ENCODE data around the gene NR5A1.

NR5A1 gene

DNA sequence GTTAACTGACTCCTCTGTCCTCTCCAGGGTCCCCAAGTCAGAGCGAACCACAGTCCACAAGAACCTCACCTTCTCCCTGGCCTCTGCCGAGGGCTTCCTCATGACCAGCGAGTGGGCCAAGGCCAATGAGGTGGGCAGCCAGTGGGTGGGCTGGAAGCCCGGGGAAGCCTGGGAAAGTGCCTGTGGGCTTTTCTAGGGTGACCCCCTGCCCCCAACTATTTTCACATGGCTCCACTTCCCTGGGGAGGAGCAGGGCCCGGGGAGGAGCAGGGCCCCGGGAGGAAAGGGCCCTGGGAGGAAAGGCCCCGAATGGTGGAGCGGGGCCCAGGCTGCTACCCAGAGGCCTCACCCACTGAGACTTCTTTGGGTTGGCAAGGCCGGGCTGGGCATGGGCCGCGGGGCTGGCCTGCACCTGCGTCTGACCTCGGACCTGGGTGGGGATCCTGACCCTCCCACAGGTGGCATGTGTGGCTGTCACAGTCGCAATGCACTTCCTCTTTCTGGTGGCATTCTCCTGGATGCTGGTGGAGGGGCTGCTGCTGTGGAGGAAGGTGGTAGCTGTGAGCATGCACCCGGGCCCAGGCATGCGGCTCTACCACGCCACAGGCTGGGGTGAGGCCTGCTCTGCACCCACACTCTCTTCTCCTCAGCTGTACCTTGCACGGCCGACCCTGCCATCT, 39.0 kb downstream of the NR5A1 start:
- Histone ChIP-seq H3K4me3 (ENCODE audit: low read length) (no peak overlapping the region), H3K27me3 (ENCODE audit: insufficient read depth, low read length) (peaks cover 19% of the 10 kb centered on the region), H2AFZ (ENCODE audit: low read depth, low read length) (no peak overlapping the region), H3K9me3 (ENCODE audit: low read length) (no peaks in the 10 kb centered on the region), H3K36me3 (ENCODE audit: insufficient read depth, low read length) (no peaks in the 10 kb centered on the region), H3K4me1 (ENCODE audit: insufficient read depth, low read length) (no peaks in the 10 kb centered on the region)

- no peak overlapping the region for H2AFZ ChIP-seq (ENCODE audit: low read depth, low read length)
- no peak overlapping the region for H3K4me3 ChIP-seq (ENCODE audit: low read length)
- H3K27me3 ChIP-seq (ENCODE audit: insufficient read depth, low read length), result peaks cover 19% of the 10 kb centered on the region
- H3K36me3 ChIP-seq (ENCODE audit: insufficient read depth, low read length), result no peaks in the 10 kb centered on the region
- H3K4me1 ChIP-seq (ENCODE audit: insufficient read depth, low read length), result no peaks in the 10 kb centered on the region
- H3K9me3 ChIP-seq (ENCODE audit: low read length), result peaks cover 2% of the 10 kb centered on the region
Observed at GRCh38 chr9:124467410-124468060, 39.7 kb downstream of the NR5A1 start.

GRCh38 chr9:124465736-124466135, 41.5 kb downstream of the NR5A1 start:
- Histone ChIP-seq H3K4me1 (ENCODE audit: insufficient read depth, low read length) (no peaks in the 10 kb centered on the region), H3K4me3 (ENCODE audit: low read length) (no peak overlapping the region), H3K27me3 (ENCODE audit: insufficient read depth, low read length) (peaks cover 19% of the 10 kb centered on the region), H3K9me3 (ENCODE audit: low read length) (peaks cover 2% of the 10 kb centered on the region), H2AFZ (ENCODE audit: low read depth, low read length) (no peak overlapping the region), H3K36me3 (ENCODE audit: insufficient read depth, low read length) (no peaks in the 10 kb centered on the region)

- H3K4me1 ChIP-seq (ENCODE audit: insufficient read depth, low read length), result no peaks in the 10 kb centered on the region
- H3K36me3 ChIP-seq (ENCODE audit: insufficient read depth, low read length), result no peaks in the 10 kb centered on the region
- H3K4me3 ChIP-seq (ENCODE audit: low read length), result no peak overlapping the region
- no peak overlapping the region for H2AFZ ChIP-seq (ENCODE audit: low read depth, low read length)
- peaks cover 2% of the 10 kb centered on the region for H3K9me3 ChIP-seq (ENCODE audit: low read length)
- H3K27me3 ChIP-seq (ENCODE audit: insufficient read depth, low read length), result peaks cover 3% of the 10 kb centered on the region
Observed at GRCh38 chr9:124462739-124463138, 44.5 kb downstream of the NR5A1 start.

DNA sequence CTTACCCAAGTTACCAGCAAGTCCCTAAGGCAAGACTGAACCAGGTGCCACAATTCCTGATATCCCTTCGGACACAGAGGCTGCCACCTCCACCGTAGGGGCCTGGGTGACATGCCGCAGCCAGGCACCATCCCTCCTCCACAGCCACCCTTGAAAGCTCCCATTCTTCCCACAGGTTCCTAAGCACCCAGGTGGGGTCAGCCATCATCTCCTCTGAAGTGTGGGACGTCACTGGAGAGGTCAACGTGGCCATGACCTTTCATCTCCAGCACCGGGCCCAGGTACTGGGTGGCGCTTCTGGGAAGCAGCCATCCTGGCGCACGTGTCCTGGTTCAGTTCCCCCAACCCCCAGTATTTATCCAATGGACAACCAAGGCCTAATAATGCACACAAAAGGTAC, 48.8 kb downstream of the NR5A1 start:
- Histone ChIP-seq H2AFZ (ENCODE audit: low read depth, low read length) (no peak overlapping the region), H3K4me1 (ENCODE audit: insufficient read depth, low read length) (no peaks in the 10 kb centered on the region), H3K9me3 (ENCODE audit: low read length) (peaks cover 2% of the 10 kb centered on the region), H3K4me3 (ENCODE audit: low read length) (no peak overlapping the region), H3K36me3 (ENCODE audit: insufficient read depth, low read length) (no peaks in the 10 kb centered on the region), H3K27me3 (ENCODE audit: insufficient read depth, low read length) (peaks cover 16% of the 10 kb centered on the region)

DNA sequence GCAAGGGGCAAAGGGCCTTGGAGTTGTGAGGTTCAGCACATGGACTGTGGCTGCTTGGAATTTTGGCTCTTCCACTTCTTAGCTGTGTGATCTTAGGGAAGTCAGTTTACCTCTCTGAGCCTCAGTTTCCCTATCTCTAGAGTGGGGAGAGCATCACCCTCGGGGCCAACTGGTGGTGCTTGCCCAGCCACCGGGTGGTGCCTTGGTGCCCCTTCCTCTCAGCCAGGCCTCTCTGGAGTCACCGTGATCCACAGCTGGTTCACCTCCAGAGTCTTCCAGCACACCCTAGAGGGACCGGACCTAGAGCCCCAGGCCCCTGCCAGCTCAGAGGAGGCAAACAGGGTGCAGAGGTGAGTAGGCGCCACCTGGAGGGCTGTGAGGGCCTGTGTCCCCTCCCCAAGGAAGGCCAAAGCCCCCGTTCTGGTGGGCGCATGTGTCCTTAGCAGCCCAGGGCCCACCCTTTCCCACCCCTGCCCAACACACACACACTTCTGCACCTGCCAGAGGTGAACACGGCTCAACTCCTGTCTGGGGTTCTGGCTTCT, 49.2 kb downstream of the NR5A1 start:
- H3K4me1 ChIP-seq (ENCODE audit: insufficient read depth, low read length), result no peaks in the 10 kb centered on the region

GRCh38 chr9:124457079-124457886, 49.9 kb downstream of the NR5A1 start:
- H3K36me3 ChIP-seq (ENCODE audit: insufficient read depth, low read length), result no peaks in the 10 kb centered on the region
- peaks cover 27% of the 10 kb centered on the region for H3K27me3 ChIP-seq (ENCODE audit: insufficient read depth, low read length)
- no peak overlapping the region for H3K4me3 ChIP-seq (ENCODE audit: low read length)
- H3K9me3 ChIP-seq (ENCODE audit: low read length), result no peaks in the 10 kb centered on the region
- no peak overlapping the region for H2AFZ ChIP-seq (ENCODE audit: low read depth, low read length)
- no peaks in the 10 kb centered on the region for H3K4me1 ChIP-seq (ENCODE audit: insufficient read depth, low read length)

More for the DNA sequence above, 49.2 kb downstream of the NR5A1 start:
- no peak overlapping the region for H3K4me3 ChIP-seq (ENCODE audit: low read length)
- H3K36me3 ChIP-seq (ENCODE audit: insufficient read depth, low read length), result no peaks in the 10 kb centered on the region
- peaks cover 21% of the 10 kb centered on the region for H3K27me3 ChIP-seq (ENCODE audit: insufficient read depth, low read length)
- peaks cover 2% of the 10 kb centered on the region for H3K9me3 ChIP-seq (ENCODE audit: low read length)
- H2AFZ ChIP-seq (ENCODE audit: low read depth, low read length), result no peak overlapping the region

- no peak overlapping the region for H3K4me3 ChIP-seq (ENCODE audit: low read length)
Observed at GRCh38 chr9:124456341-124457078, 50.7 kb downstream of the NR5A1 start.

DNA sequence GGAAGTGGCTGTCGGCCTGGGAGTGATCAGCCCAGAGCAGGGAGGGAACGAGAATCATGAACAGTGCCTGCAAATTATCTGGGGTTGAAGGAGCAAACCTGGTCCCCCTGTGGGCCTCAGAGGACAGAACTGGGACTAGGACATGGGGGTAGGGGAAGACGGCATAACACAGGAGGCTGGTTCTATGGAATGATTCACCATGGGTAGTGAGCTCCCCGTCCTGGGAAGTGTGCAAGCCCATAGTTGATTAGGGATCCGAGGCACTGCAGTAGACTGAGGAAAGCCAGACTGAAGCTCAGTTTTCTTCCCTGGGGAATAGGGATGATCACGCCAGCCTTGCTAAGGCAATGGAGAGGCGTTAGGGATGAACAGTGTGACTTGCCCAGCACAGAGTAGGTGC, 51.4 kb downstream of the NR5A1 start:
- H3K27me3 ChIP-seq (ENCODE audit: insufficient read depth, low read length), result peaks cover 40% of the 10 kb centered on the region
- no peaks in the 10 kb centered on the region for H3K36me3 ChIP-seq (ENCODE audit: insufficient read depth, low read length)
- peaks cover 3% of the 10 kb centered on the region for H3K4me1 ChIP-seq (ENCODE audit: insufficient read depth, low read length)
- no peak overlapping the region for H2AFZ ChIP-seq (ENCODE audit: low read depth, low read length)
- no peaks in the 10 kb centered on the region for H3K9me3 ChIP-seq (ENCODE audit: low read length)
- no peak overlapping the region for H3K4me3 ChIP-seq (ENCODE audit: low read length)

More at GRCh38 chr9:124456341-124457078, 50.7 kb downstream of the NR5A1 start:
- Histone ChIP-seq H2AFZ (ENCODE audit: low read depth, low read length) (no peak overlapping the region), H3K4me1 (ENCODE audit: insufficient read depth, low read length) (no peaks in the 10 kb centered on the region), H3K9me3 (ENCODE audit: low read length) (no peaks in the 10 kb centered on the region), H3K27me3 (ENCODE audit: insufficient read depth, low read length) (peaks cover 33% of the 10 kb centered on the region), H3K36me3 (ENCODE audit: insufficient read depth, low read length) (no peaks in the 10 kb centered on the region)

- no peak overlapping the region for H2AFZ ChIP-seq (ENCODE audit: low read depth, low read length)
- peaks cover 49% of the 10 kb centered on the region for H3K27me3 ChIP-seq (ENCODE audit: insufficient read depth, low read length)
- H3K4me1 ChIP-seq (ENCODE audit: insufficient read depth, low read length), result peaks cover 8% of the 10 kb centered on the region
- H3K36me3 ChIP-seq (ENCODE audit: insufficient read depth, low read length), result no peaks in the 10 kb centered on the region
- H3K4me3 ChIP-seq (ENCODE audit: low read length), result no peak overlapping the region
- no peaks in the 10 kb centered on the region for H3K9me3 ChIP-seq (ENCODE audit: low read length)
Observed at GRCh38 chr9:124454791-124455443, 52.3 kb downstream of the NR5A1 start.

- H3K27me3 ChIP-seq (ENCODE audit: insufficient read depth, low read length), result peaks cover 55% of the 10 kb centered on the region
- H3K36me3 ChIP-seq (ENCODE audit: insufficient read depth, low read length), result no peaks in the 10 kb centered on the region
- H3K4me3 ChIP-seq (ENCODE audit: low read length), result no peak overlapping the region
- no peak overlapping the region for H2AFZ ChIP-seq (ENCODE audit: low read depth, low read length)
- peaks cover 8% of the 10 kb centered on the region for H3K4me1 ChIP-seq (ENCODE audit: insufficient read depth, low read length)
- no peaks in the 10 kb centered on the region for H3K9me3 ChIP-seq (ENCODE audit: low read length)
Observed at GRCh38 chr9:124454296-124454695, 52.9 kb downstream of the NR5A1 start.

- peaks cover 56% of the 10 kb centered on the region for H3K27me3 ChIP-seq (ENCODE audit: insufficient read depth, low read length)
- H3K4me3 ChIP-seq (ENCODE audit: low read length), result no peak overlapping the region
- H3K4me1 ChIP-seq (ENCODE audit: insufficient read depth, low read length), result peaks cover 8% of the 10 kb centered on the region
- H3K9me3 ChIP-seq (ENCODE audit: low read length), result no peaks in the 10 kb centered on the region
- no peaks in the 10 kb centered on the region for H3K36me3 ChIP-seq (ENCODE audit: insufficient read depth, low read length)
- no peak overlapping the region for H2AFZ ChIP-seq (ENCODE audit: low read depth, low read length)
Observed at GRCh38 chr9:124453586-124454191, 53.5 kb downstream of the NR5A1 start.
